ENCODE results near the gene UBE2S.

The UBE2S gene

DNA sequence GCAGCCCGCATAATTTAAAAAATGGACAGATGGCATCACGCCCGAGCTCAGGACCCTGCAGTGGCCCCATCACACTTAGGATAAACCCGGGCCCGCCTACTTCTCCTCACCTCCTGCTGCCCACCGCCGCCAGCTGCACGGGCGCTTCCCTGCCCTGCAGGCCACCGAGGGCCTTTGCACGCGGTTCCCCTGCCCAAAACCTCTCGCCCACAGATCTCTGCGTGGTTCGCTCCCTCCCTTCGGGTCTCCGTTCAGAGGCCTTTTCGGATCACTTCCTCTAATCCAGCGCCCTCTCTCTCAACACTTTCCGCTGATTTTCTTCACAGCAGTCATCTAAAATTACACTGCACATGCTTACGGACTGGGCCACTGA is 33.7 kb upstream of the UBE2S start:
- no peak overlapping the region for H2AFZ ChIP-seq (ENCODE audit: low read depth, low read length)
- H3K9me3 ChIP-seq (ENCODE audit: insufficient read depth, low read length, severe bottlenecking) = no peaks in the 10 kb centered on the region
- no peak for DNase-seq
- no peaks in the 10 kb centered on the region for H3K79me2 ChIP-seq (ENCODE audit: insufficient read depth, low read length)
- no peak for ATAC-seq (ENCODE audit: insufficient read depth, low read depth)
- no peaks in the 10 kb centered on the region for H3K36me3 ChIP-seq (ENCODE audit: insufficient read depth, low read length)
- no peak overlapping the region for H3K27ac ChIP-seq (ENCODE audit: low read length)
- H3K4me1 ChIP-seq (ENCODE audit: insufficient read depth, low read length) = peaks cover 12% of the 10 kb centered on the region
- H4K20me1 ChIP-seq (ENCODE audit: insufficient read depth, low read length) = peaks cover 18% of the 10 kb centered on the region
- H3K4me3 ChIP-seq (ENCODE audit: low read depth in 1 of 2, low read length in 2 of 2) = no peak overlapping the region
- TF ChIP-seq EZH2 (IDR thresholded peaks at IDR 0.05; ENCODE audit: borderline replicate concordance, low read depth, low read length, severe bottlenecking) = no peak
- TF ChIP-seq, protein P1, sequence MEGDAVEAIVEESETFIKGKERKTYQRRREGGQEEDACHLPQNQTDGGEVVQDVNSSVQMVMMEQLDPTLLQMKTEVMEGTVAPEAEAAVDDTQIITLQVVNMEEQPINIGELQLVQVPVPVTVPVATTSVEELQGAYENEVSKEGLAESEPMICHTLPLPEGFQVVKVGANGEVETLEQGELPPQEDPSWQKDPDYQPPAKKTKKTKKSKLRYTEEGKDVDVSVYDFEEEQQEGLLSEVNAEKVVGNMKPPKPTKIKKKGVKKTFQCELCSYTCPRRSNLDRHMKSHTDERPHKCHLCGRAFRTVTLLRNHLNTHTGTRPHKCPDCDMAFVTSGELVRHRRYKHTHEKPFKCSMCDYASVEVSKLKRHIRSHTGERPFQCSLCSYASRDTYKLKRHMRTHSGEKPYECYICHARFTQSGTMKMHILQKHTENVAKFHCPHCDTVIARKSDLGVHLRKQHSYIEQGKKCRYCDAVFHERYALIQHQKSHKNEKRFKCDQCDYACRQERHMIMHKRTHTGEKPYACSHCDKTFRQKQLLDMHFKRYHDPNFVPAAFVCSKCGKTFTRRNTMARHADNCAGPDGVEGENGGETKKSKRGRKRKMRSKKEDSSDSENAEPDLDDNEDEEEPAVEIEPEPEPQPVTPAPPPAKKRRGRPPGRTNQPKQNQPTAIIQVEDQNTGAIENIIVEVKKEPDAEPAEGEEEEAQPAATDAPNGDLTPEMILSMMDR (IDR thresholded peaks at IDR 0.05; ENCODE audit: borderline replicate concordance, extremely low read depth, low read length, poor library complexity, severe bottlenecking) = no peak
- no peak overlapping the region for H3K4me2 ChIP-seq (ENCODE audit: insufficient read depth, low read length)
- H3K27me3 ChIP-seq (ENCODE audit: insufficient read depth, low read length, poor library complexity) = peaks cover 32% of the 10 kb centered on the region
- no peak overlapping the region for H3K9ac ChIP-seq (ENCODE audit: low read depth, low read length)

DNA sequence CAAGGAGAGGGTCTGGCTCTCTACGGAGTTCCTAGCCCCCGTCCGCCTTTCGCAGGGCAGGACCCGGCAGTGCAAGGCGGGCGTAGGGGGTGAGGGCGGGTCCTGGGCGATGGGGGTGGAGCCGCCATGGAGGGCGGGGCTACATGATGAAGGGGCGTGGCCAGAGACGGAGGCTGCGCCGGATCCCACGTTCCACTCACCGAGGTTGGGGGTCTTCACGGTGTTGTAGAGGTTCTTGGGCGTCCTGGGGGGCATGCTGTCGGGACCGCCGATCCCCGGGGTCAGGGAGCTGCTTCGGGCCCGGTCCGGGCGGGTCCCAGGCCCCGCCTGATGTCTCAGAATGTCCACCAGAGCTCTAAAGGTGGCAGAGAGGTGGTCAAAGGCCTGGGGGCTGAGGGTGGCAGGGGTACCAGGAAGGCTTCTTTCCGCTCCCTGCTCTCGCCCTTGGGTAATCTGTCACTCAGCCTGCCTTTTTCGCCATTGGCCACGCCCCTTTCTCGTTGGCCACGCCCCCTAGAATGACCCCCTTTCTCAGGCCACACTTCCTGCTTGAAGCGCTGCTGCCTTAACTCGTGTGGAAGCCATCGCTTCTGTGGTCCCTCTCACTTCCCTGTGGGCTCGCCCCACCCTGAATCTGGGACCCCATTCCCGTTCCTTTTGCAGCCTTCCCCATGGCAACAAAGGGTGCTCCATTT is 33.0 kb upstream of the UBE2S start:
- Histone ChIP-seq H3K9me3 (ENCODE audit: insufficient read depth, low read length, severe bottlenecking) (no peaks in the 10 kb centered on the region), H3K4me1 (ENCODE audit: insufficient read depth, low read length) (peaks cover 12% of the 10 kb centered on the region), H3K36me3 (ENCODE audit: insufficient read depth, low read length) (no peaks in the 10 kb centered on the region), H3K9ac (ENCODE audit: low read depth, low read length) (no peak overlapping the region), H3K27me3 (ENCODE audit: insufficient read depth, low read length, poor library complexity) (peaks cover 32% of the 10 kb centered on the region), H3K4me3 (ENCODE audit: low read depth in 1 of 2, low read length in 2 of 2) (no peak overlapping the region), H4K20me1 (ENCODE audit: insufficient read depth, low read length) (peaks cover 18% of the 10 kb centered on the region), H3K4me2 (ENCODE audit: insufficient read depth, low read length) (no peak overlapping the region), H3K27ac (ENCODE audit: low read length) (no peak overlapping the region), H3K79me2 (ENCODE audit: insufficient read depth, low read length) (no peaks in the 10 kb centered on the region), H2AFZ (ENCODE audit: low read depth, low read length) (no peak overlapping the region)
- TF ChIP-seq, protein P1 (IDR thresholded peaks at IDR 0.05; ENCODE audit: borderline replicate concordance, extremely low read depth, low read length, poor library complexity, severe bottlenecking) = no peak
- TF ChIP-seq EZH2 (IDR thresholded peaks at IDR 0.05; ENCODE audit: borderline replicate concordance, low read depth, low read length, severe bottlenecking) = no peak
- ATAC-seq (ENCODE audit: insufficient read depth, low read depth) (no peak), DNase-seq (no peak)

DNA sequence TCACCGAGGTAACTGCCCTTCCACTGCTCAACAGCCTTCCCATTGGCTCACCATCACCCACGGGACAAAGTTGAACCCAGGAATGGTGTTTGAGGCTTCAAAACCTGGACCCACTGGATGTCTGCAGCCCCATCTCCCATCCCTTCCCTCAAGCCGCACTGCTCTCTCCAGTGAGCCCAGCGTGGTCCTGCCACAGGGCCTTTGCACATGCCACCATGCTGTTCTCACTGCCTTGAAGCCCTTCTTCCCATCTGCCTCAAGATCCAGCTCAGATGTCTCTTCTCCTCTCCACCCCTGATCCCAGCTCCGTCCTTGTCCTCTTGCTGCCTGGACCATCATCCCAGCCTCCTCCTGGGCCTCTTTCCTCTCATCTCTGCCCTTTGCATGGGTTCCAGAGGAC is 31.5 kb upstream of the UBE2S start:
- Histone ChIP-seq H3K4me1 (ENCODE audit: insufficient read depth, low read length) (peaks cover 12% of the 10 kb centered on the region), H3K4me3 (ENCODE audit: low read depth in 1 of 2, low read length in 2 of 2) (no peak overlapping the region), H3K36me3 (ENCODE audit: insufficient read depth, low read length) (no peaks in the 10 kb centered on the region), H3K79me2 (ENCODE audit: insufficient read depth, low read length) (no peaks in the 10 kb centered on the region), H3K27ac (ENCODE audit: low read length) (no peak overlapping the region), H4K20me1 (ENCODE audit: insufficient read depth, low read length) (peaks cover 12% of the 10 kb centered on the region), H3K27me3 (ENCODE audit: insufficient read depth, low read length, poor library complexity) (peaks cover 24% of the 10 kb centered on the region), H2AFZ (ENCODE audit: low read depth, low read length) (no peak overlapping the region), H3K4me2 (ENCODE audit: insufficient read depth, low read length) (no peak overlapping the region), H3K9ac (ENCODE audit: low read depth, low read length) (no peak overlapping the region), H3K9me3 (ENCODE audit: insufficient read depth, low read length, severe bottlenecking) (no peaks in the 10 kb centered on the region)
- ATAC-seq (ENCODE audit: insufficient read depth, low read depth) (no peak), DNase-seq (no peak)
- TF ChIP-seq, protein P1 (IDR thresholded peaks at IDR 0.05; ENCODE audit: borderline replicate concordance, extremely low read depth, low read length, poor library complexity, severe bottlenecking) = no peak
- TF ChIP-seq EZH2 (IDR thresholded peaks at IDR 0.05; ENCODE audit: borderline replicate concordance, low read depth, low read length, severe bottlenecking) = no peak

Measured in DND-41 (cell line).